HepG2 (cell line): ENCODE data around the gene ATP9A. TPM values are rescaled to one million over a fixed set of nuclear protein-coding genes. Genes with fewer than 3 reads are reported as not detected.

Experiments
- AHR ChIP-seq: IDR thresholded peaks from 2 replicates; pipeline ENCODE4 v1.6.1; 2018; ENCODE audit warnings: missing genetic modification reagents, missing compliant biosample characterization
- ISL2 ChIP-seq: sonication (generic); formaldehyde crosslinking; IDR thresholded peaks from 2 replicates; pipeline ENCODE4 v1.5.0; 2020; ENCODE audit warnings: missing genetic modification reagents
- SOX13 ChIP-seq, 3 experiments: fragments of 450-650 bp in 1 of 3; sonication (generic) in 1 of 3; formaldehyde crosslinking in 1 of 3; IDR thresholded peaks in 2 of 3; conservative IDR thresholded peaks in 1 of 3; 2 replicates each; pipeline versions ENCODE4 v1.5.0 to v1.6.1; 2016 to 2020; ENCODE audit warnings: antibody characterized with exemption in 1 of 3, mild to moderate bottlenecking in 1 of 3, missing compliant biosample characterization in 1 of 3, missing genetic modification reagents in 1 of 3, moderate library complexity in 1 of 3
- ZFP1 ChIP-seq: IDR thresholded peaks from 2 replicates; pipeline ENCODE4 v1.6.1; 2016
- ZGPAT ChIP-seq: IDR thresholded peaks from 2 replicates; pipeline ENCODE4 v1.6.1; 2016; ENCODE audit warnings: mild to moderate bottlenecking
- ZNF713 ChIP-seq: sonication (generic); formaldehyde crosslinking; IDR thresholded peaks from 2 replicates; pipeline ENCODE4 v1.4.0; 2020; ENCODE audit warnings: mild to moderate bottlenecking, missing genetic modification reagents
- ZNF784 ChIP-seq: sonication (generic); formaldehyde crosslinking; IDR thresholded peaks from 2 replicates; pipeline ENCODE4 v1.5.1; 2020; ENCODE audit warnings: missing genetic modification reagents, mild to moderate bottlenecking, borderline replicate concordance
- ZNF792 ChIP-seq: IDR thresholded peaks from 2 replicates; pipeline ENCODE4 v1.6.1; 2016
- ZSCAN20 ChIP-seq: sonication (generic); formaldehyde crosslinking; IDR thresholded peaks from 2 replicates; pipeline ENCODE4 v1.4.0; 2020; ENCODE audit warnings: missing genetic modification reagents, mild to moderate bottlenecking, borderline replicate concordance
- polyA plus RNA-seq, 8 experiments: library from polyadenylated mRNA; depleted of rRNA in 3 of 8; stranded (reverse) in 7 of 8; unstranded in 1 of 8; fragments of >200 nt; fragmentation: Illumina TruSeq in 4 of 8; extraction: Trizol in 4 of 8; gene quantifications; 2 replicates each; pipeline versions ENCODE4 v1.2.1 to v1.2.3, GENCODE V29; 2011 to 2016; ENCODE audit warnings: low read depth in 4 of 8, missing spikeins in 1 of 8, mixed read lengths in 1 of 8; ENCODE audit not compliant: insufficient read depth in 1 of 8
- total RNA-seq, 5 experiments: library from RNA; depleted of rRNA; stranded (reverse); fragments of >200 nt; fragmentation: Illumina TruSeq; extraction: Trizol; gene quantifications; 2 replicates each; pipeline ENCODE4 v1.2.3, GENCODE V29; 2016; ENCODE audit warnings: low read depth in 1 of 5
- TF ChIP-seq, protein P1 (sequence below): sonication (generic); formaldehyde crosslinking; IDR thresholded peaks from one replicate; pipeline ENCODE4 v1.5.1; 2020; ENCODE audit warnings: mild to moderate bottlenecking, missing genetic modification reagents; ENCODE audit errors: not compliant biosample characterization
- TF ChIP-seq, protein P2 (sequence below): sonication (generic); formaldehyde crosslinking; IDR thresholded peaks from 2 replicates; pipeline ENCODE4 v1.4.0; 2020; ENCODE audit warnings: missing genetic modification reagents, borderline replicate concordance

ATP9A gene
- total and polyA plus RNA-seq, 2 of the 13 experiments (the other 11 are each of a cell fraction or from before 2014, with no cell fraction given) = 11.8 to 18.5 TPM

- TF ChIP-seq, protein P1, sequence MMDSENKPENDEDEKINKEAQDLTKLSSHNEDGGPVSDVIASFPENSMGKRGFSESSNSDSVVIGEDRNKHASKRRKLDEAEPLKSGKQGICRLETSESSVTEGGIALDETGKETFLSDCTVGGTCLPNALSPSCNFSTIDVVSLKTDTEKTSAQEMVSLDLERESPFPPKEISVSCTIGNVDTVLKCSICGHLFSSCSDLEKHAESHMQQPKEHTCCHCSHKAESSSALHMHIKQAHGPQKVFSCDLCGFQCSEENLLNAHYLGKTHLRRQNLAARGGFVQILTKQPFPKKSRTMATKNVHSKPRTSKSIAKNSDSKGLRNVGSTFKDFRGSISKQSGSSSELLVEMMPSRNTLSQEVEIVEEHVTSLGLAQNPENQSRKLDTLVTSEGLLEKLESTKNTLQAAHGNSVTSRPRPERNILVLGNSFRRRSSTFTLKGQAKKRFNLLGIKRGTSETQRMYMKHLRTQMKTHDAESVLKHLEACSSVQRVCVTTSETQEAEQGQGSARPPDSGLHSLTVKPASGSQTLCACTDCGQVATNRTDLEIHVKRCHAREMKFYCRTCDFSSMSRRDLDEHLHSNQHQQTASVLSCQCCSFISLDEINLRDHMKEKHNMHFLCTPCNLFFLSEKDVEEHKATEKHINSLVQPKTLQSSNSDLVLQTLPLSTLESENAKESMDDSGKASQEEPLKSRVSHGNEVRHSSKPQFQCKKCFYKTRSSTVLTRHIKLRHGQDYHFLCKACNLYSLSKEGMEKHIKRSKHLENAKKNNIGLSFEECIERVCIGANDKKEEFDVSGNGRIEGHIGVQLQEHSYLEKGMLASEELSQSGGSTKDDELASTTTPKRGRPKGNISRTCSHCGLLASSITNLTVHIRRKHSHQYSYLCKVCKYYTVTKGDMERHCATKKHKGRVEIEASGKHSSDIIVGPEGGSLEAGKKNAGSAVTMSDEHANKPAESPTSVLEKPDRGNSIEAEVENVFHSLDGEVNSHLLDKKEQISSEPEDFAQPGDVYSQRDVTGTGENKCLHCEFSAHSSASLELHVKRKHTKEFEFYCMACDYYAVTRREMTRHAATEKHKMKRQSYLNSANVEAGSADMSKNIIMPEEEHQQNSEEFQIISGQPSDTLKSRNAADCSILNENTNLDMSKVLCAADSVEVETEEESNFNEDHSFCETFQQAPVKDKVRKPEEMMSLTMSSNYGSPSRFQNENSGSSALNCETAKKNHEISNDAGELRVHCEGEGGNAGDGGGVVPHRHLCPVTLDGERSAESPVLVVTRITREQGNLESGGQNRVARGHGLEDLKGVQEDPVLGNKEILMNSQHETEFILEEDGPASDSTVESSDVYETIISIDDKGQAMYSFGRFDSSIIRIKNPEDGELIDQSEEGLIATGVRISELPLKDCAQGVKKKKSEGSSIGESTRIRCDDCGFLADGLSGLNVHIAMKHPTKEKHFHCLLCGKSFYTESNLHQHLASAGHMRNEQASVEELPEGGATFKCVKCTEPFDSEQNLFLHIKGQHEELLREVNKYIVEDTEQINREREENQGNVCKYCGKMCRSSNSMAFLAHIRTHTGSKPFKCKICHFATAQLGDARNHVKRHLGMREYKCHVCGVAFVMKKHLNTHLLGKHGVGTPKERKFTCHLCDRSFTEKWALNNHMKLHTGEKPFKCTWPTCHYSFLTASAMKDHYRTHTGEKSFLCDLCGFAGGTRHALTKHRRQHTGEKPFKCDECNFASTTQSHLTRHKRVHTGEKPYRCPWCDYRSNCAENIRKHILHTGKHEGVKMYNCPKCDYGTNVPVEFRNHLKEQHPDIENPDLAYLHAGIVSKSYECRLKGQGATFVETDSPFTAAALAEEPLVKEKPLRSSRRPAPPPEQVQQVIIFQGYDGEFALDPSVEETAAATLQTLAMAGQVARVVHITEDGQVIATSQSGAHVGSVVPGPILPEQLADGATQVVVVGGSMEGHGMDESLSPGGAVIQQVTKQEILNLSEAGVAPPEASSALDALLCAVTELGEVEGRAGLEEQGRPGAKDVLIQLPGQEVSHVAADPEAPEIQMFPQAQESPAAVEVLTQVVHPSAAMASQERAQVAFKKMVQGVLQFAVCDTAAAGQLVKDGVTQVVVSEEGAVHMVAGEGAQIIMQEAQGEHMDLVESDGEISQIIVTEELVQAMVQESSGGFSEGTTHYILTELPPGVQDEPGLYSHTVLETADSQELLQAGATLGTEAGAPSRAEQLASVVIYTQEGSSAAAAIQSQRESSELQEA (CRISPR knock-in tag) = no peak
- TF ChIP-seq ZNF792 (CRISPR knock-in tag) = peak; percentile 45; the same call in 1 of the 2 replicates
- peak; percentile 83; the same call in 1 of the 2 replicates for TF ChIP-seq ZGPAT (CRISPR knock-in tag)
- 0 out of 2 replicates have a peak, but pooled peaks have one; percentile 38 for TF ChIP-seq ZFP1 (CRISPR knock-in tag)
- TF ChIP-seq, protein P2, sequence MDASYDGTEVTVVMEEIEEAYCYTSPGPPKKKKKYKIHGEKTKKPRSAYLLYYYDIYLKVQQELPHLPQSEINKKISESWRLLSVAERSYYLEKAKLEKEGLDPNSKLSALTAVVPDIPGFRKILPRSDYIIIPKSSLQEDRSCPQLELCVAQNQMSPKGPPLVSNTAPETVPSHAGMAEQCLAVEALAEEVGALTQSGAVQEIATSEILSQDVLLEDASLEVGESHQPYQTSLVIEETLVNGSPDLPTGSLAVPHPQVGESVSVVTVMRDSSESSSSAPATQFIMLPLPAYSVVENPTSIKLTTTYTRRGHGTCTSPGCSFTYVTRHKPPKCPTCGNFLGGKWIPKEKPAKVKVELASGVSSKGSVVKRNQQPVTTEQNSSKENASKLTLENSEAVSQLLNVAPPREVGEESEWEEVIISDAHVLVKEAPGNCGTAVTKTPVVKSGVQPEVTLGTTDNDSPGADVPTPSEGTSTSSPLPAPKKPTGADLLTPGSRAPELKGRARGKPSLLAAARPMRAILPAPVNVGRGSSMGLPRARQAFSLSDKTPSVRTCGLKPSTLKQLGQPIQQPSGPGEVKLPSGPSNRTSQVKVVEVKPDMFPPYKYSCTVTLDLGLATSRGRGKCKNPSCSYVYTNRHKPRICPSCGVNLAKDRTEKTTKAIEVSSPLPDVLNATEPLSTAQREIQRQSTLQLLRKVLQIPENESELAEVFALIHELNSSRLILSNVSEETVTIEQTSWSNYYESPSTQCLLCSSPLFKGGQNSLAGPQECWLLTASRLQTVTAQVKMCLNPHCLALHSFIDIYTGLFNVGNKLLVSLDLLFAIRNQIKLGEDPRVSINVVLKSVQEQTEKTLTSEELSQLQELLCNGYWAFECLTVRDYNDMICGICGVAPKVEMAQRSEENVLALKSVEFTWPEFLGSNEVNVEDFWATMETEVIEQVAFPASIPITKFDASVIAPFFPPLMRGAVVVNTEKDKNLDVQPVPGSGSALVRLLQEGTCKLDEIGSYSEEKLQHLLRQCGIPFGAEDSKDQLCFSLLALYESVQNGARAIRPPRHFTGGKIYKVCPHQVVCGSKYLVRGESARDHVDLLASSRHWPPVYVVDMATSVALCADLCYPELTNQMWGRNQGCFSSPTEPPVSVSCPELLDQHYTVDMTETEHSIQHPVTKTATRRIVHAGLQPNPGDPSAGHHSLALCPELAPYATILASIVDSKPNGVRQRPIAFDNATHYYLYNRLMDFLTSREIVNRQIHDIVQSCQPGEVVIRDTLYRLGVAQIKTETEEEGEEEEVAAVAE (CRISPR knock-in tag) = no peak
- no peak for TF ChIP-seq ZSCAN20 (CRISPR knock-in tag)
- no peak for TF ChIP-seq AHR (CRISPR knock-in tag)
- TF ChIP-seq SOX13 (IDR thresholded peaks at IDR 0.05) = peak; percentile 87
- TF ChIP-seq SOX13 (CRISPR knock-in tag; conservative IDR thresholded peaks at IDR 0.05 in 1 of 2, IDR thresholded peaks at IDR 0.05 in 1 of 2) = peak in 1 of 2 experiments; percentile 98; a peak in 2 of 4 replicates
- peak; percentile 94 for TF ChIP-seq ISL2 (CRISPR knock-in tag)
- TF ChIP-seq ZNF713 (CRISPR knock-in tag) = 0 out of 2 replicates have a peak, but pooled peaks have one; percentile 24
- TF ChIP-seq ZNF784 (CRISPR knock-in tag) = no peak
Measured at GRCh38 chr20:51703400-51704287, 64.5 kb downstream of the ATP9A start (continued).
